HG02798 (cell line): ENCODE measurements around the gene NRXN3.

Source experiments
- ATAC-seq: cut with Tn5 transposase; IDR thresholded peaks from one replicate; pipeline ENCODE4 v1.9.1; 2021; ENCODE audit warnings: mild to moderate bottlenecking; ENCODE audit not compliant: unreplicated experiment, poor library complexity

The NRXN3 gene

GRCh38 chr14:79144896-79145295 is 974.7 kb downstream of the NRXN3 start:
- no peak for ATAC-seq

GRCh38 chr14:79150226-79150625 is 980.1 kb downstream of the NRXN3 start:
- no peak for ATAC-seq

- no peak for ATAC-seq
These were observed 987.2 kb downstream of the NRXN3 start for GRCh38 chr14:79157369-79157768.

GRCh38 chr14:79161571-79161970 is 991.4 kb downstream of the NRXN3 start:
- no peak for ATAC-seq

- ATAC-seq, result no peak
These were observed 992.7 kb downstream of the NRXN3 start for GRCh38 chr14:79162833-79163232.

GRCh38 chr14:79165471-79166090 is 995.4 kb downstream of the NRXN3 start:
- no peak for ATAC-seq

GRCh38 chr14:79166171-79166570 is 996.0 kb downstream of the NRXN3 start:
- no peak for ATAC-seq

- no peak for ATAC-seq
These were observed 997.8 kb downstream of the NRXN3 start for GRCh38 chr14:79167957-79168356.

- no peak for ATAC-seq
These were observed 1005.5 kb downstream of the NRXN3 start for GRCh38 chr14:79175671-79176070.

- ATAC-seq, result no peak
These were observed 1006.9 kb downstream of the NRXN3 start for GRCh38 chr14:79177106-79177505.

- no peak for ATAC-seq
These were observed 1008.5 kb downstream of the NRXN3 start for GRCh38 chr14:79178719-79179118.

- ATAC-seq, result no peak
These were observed 1009.8 kb downstream of the NRXN3 start for GRCh38 chr14:79179985-79180384.

- no peak for ATAC-seq
These were observed 1010.5 kb downstream of the NRXN3 start for GRCh38 chr14:79180656-79181055.

GRCh38 chr14:79186523-79186922 is 1016.4 kb downstream of the NRXN3 start:
- no peak for ATAC-seq

GRCh38 chr14:79193689-79194477 is 1023.7 kb downstream of the NRXN3 start:
- no peak for ATAC-seq

- ATAC-seq, result no peak
These were observed 1026.0 kb downstream of the NRXN3 start for GRCh38 chr14:79196216-79196615.

GRCh38 chr14:79197516-79197915 is 1027.3 kb downstream of the NRXN3 start:
- no peak for ATAC-seq

GRCh38 chr14:79199217-79199616 is 1029.0 kb downstream of the NRXN3 start:
- no peak for ATAC-seq

GRCh38 chr14:79201564-79202207 is 1031.5 kb downstream of the NRXN3 start:
- ATAC-seq, result no peak

GRCh38 chr14:79204591-79204990 is 1034.4 kb downstream of the NRXN3 start:
- ATAC-seq, result no peak

- ATAC-seq, result no peak
These were observed 1039.2 kb downstream of the NRXN3 start for GRCh38 chr14:79209418-79209817.
